Adipocyte (in vitro differentiated cells): ENCODE measurements around the gene BCAS3.
"Not testable (repeated sequence)": the region's sequence is repeated elsewhere in the genome, so short reads cannot be mapped to it uniquely, and the experiment has no call there.

ENCODE experiments used
- DNase-seq: peaks from one replicate; pipeline ENCODE4 v3.0.0-alpha.2; 2015; ENCODE audit warnings: low read depth
- H3K27me3 ChIP-seq: replicated peaks from 2 replicates; pipeline ENCODE4 v1.7.0; 2013; ENCODE audit warnings: mild to moderate bottlenecking, low read length, moderate library complexity; ENCODE audit not compliant: control insufficient read depth, insufficient read depth
- H3K36me3 ChIP-seq: 2 replicates; pipeline ENCODE4 v1.7.0; 2013; ENCODE audit warnings: low read length, mild to moderate bottlenecking, moderate library complexity; ENCODE audit not compliant: control insufficient read depth, insufficient read depth, severe bottlenecking
- H3K4me1 ChIP-seq: 2 replicates; pipeline ENCODE4 v1.7.0; 2013; ENCODE audit warnings: mild to moderate bottlenecking, low read length, moderate library complexity; ENCODE audit not compliant: control insufficient read depth, insufficient read depth
- H3K4me3 ChIP-seq: 2 replicates; pipeline ENCODE4 v1.7.0; 2013; ENCODE audit warnings: mild to moderate bottlenecking, low read length, moderate library complexity
- H3K9ac ChIP-seq: 2 replicates; pipeline ENCODE4 v1.7.0; 2013; ENCODE audit warnings: mild to moderate bottlenecking, low read length, moderate library complexity
- H3K9me3 ChIP-seq: 2 replicates; pipeline ENCODE4 v1.7.0; 2013; ENCODE audit warnings: mild to moderate bottlenecking, low read length, moderate library complexity; ENCODE audit not compliant: control insufficient read depth

BCAS3 gene

DNA sequence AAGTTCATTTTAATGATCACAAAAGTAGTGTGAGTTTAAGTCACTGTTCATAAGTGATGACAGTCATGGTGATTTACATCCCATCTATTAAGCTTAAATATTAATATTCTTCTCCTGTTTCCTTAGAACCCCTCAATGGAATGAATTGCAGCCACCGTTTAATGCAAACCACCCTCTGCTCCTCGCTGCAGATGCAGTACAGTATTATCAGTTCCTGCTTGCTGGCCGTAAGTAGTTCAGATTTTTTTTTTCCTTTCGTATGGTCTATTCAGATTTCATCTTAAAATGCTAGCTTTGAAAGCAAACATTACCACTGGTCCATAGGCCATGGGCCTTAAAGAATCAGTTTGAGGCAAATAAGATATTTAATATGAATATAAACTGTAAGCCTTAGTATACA, 363.0 kb downstream of the BCAS3 start:
- no peak for DNase-seq
- H3K36me3 ChIP-seq = no peaks in the 10 kb centered on the region
- H3K9me3 ChIP-seq = no peaks in the 10 kb centered on the region
- no peaks in the 10 kb centered on the region for H3K27me3 ChIP-seq
- no peak overlapping the region for H3K4me3 ChIP-seq
- no peak overlapping the region for H3K9ac ChIP-seq
- no peaks in the 10 kb centered on the region for H3K4me1 ChIP-seq

DNA sequence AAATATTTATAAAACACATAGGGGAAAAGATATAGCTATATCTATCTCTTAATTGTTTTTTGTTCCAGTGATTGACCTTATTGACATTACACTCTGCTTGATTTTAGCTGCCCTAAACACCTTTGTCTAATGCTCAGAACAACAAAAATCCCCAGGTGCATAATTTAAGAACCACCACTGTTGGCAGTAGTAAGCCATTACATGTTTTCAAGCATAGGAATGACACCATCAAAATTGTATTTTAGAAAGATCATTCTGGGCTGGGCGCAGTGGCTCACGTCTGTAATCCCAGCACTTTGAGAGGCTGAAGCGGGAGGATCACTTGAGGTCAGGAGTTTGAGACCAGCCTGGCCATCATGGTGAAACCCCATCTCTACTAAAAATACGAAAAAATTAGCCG, 364.7 kb downstream of the BCAS3 start:
- not testable (repeated sequence) for H3K27me3 ChIP-seq, H3K4me1 ChIP-seq, H3K36me3 ChIP-seq, H3K4me3 ChIP-seq, H3K9ac ChIP-seq, DNase-seq, H3K9me3 ChIP-seq

DNA sequence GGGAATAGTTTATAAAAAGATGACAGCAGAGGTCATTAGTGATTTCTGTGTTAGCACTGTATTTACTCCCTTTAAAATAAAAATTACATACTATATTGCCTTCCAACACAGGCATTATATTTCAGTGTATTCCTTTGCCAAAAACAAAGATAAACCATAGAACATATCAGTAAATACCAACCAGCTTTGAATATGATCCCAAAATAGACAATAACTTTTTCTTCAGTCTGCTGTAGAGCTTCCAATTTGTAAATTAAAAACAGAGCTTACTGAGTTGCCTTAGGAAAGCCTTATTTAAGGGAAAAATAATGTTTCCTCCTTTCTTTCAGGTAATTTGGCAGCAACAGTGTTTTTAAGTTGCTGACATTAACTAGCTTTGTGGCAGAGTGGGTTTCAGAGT, 369.9 kb downstream of the BCAS3 start:
- Histone ChIP-seq H3K4me1 (peaks cover 38% of the 10 kb centered on the region), H3K27me3 (no peaks in the 10 kb centered on the region), H3K9me3 (no peaks in the 10 kb centered on the region), H3K4me3 (no peak overlapping the region), H3K36me3 (no peaks in the 10 kb centered on the region), H3K9ac (no peak overlapping the region)
- DNase-seq = peak; percentile 27

DNA sequence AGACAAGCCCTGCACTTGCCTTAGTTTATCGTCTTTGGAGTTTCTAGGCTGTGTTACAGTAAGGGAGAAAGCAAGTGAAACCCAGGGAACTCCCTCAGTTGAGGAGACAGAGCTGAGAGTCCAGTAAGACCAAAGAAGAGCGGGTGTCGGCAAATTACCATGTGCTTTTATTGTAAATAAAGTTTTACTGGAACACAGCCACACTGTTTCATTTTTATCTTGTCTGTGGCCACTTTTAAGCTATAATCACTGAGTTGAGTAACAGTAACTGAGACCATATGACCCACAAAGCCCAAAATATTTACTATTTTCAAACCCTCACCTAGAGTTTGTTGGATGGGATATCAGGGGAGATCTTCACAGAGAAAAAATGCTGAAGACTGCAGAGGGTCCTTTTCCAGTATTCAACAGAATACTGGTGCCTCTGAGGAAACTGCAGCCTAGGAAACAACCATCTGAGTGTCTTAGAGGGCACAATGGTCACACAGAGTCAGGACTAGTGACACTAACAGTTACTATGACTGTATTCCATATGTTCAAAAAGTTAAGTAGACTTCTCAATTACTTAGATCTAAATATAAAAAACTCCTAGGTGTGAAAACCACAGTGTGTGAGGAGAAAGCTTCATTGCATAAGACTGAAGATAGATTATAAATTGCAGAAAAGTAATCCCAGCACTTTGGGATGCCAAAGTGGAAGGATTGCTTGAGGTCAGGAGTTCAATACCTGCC, 370.9 kb downstream of the BCAS3 start:
- Histone ChIP-seq H3K9me3 (no peaks in the 10 kb centered on the region), H3K36me3 (no peaks in the 10 kb centered on the region), H3K4me1 (peaks cover 38% of the 10 kb centered on the region), H3K9ac (no peak overlapping the region), H3K4me3 (no peak overlapping the region), H3K27me3 (no peaks in the 10 kb centered on the region)
- no peak for DNase-seq

DNA sequence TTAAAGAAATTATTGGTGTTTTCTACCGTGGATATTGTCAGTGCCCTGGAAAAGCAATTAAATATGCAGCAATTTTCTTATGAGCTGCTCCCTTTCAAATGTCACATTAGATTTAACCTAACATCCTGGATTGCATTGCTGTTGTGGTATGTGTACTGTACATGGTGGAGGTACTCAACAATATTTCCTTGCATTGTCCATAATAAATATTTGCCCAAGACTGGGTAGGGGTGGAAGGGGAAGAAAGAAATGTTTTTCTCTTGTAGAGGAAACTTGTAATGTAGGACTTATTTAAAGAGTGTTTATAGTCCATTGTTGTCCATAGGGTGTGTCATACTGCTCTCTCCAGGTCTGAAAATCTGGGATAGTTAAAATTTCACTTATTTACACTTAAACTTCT, 375.8 kb downstream of the BCAS3 start:
- Histone ChIP-seq H3K4me1 (peaks cover 25% of the 10 kb centered on the region), H3K27me3 (no peaks in the 10 kb centered on the region), H3K9me3 (no peaks in the 10 kb centered on the region), H3K9ac (no peak overlapping the region), H3K36me3 (no peaks in the 10 kb centered on the region), H3K4me3 (no peak overlapping the region)
- DNase-seq = no peak

DNA sequence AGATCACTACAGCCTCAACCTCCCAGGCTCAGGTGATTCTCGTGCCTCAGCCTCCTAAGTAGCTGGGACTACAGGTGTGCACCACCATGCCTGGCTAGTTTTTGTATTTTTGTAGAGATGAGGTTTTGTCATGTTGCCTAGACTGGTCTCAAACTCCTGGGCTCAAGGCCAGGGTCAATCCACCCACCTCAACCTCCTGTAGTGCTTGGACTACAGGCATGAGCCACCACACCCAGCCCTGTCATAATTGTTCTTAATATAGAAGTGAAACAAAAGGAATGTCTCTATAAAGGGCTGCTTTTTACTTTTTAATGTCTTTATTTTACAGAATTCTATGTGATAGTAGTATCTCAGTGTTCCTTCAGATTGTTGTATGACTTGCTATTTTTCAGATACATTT, 376.8 kb downstream of the BCAS3 start:
- Histone ChIP-seq H3K36me3 (no peaks in the 10 kb centered on the region), H3K4me3 (no peak overlapping the region), H3K4me1 (peaks cover 20% of the 10 kb centered on the region), H3K9me3 (no peaks in the 10 kb centered on the region), H3K9ac (no peak overlapping the region), H3K27me3 (no peaks in the 10 kb centered on the region)
- DNase-seq = peak; percentile 17

DNA sequence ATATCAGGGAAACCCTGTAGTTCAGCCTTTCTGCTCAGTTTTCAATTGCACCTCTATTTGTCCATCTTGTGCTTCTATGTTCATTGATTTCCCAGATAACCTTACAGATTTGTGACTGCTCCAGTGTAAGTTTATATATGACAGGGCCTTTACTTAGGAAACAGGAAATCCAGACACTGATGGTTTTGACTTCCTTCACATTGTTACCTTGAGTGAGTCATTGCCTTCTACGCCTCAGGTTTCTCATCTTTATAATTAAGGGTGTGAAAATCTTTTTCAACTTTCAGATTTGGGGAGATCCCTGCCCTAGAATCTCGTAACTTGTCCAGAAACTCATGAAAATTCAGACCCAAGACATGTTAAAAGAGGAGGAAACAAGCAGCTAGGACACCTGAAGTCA, 379.6 kb downstream of the BCAS3 start:
- H3K4me1 ChIP-seq = no peaks in the 10 kb centered on the region
- no peak for DNase-seq
- H3K36me3 ChIP-seq = no peaks in the 10 kb centered on the region

DNA sequence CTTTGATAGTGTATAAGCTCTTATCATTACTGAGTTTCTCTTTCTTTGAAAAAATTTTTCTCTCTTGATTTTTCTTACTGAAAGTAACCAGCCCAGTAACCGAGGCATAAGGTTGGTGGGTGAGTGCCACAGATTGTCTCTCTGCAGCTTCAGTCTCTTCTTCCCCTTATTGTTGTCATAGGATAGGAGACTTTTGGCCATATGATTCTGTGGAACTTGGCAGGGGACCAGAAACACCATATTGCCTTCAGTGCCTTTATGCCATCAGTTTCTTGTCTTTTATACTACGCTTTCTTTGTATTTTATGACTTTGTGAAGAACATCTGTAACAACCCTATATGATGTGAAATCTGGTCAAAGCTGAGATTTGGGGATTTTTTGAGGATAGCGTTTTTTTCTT, 380.4 kb downstream of the BCAS3 start:
- no peaks in the 10 kb centered on the region for H3K36me3 ChIP-seq
- no peaks in the 10 kb centered on the region for H3K9me3 ChIP-seq
- DNase-seq = no peak

More for the DNA sequence above, 379.6 kb downstream of the BCAS3 start:
- Histone ChIP-seq H3K9ac (no peak overlapping the region), H3K9me3 (no peaks in the 10 kb centered on the region), H3K27me3 (no peaks in the 10 kb centered on the region), H3K4me3 (no peak overlapping the region)

DNA sequence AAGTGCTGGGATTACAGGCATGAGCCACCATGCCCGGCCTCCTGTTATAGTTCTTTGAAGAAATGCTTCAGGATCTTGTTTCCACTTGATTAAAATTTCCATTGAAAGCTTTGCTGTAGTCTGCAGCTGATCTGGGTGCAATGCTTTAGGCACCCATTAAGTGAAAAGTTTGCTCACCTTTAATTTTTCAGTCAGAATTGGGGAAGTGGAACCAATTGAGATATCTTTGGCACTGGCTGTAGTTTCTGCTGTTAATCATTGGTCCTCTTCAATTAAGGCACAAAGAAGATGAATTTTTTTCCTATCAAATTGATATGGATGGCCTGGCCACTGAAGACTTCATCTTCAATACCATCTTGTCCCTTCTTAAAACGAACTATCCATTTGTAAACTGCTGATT, 385.9 kb downstream of the BCAS3 start:
- DNase-seq = no peak
- Histone ChIP-seq H3K4me3 (no peak overlapping the region), H3K9me3 (no peaks in the 10 kb centered on the region), H3K4me1 (peaks cover 17% of the 10 kb centered on the region), H3K36me3 (no peaks in the 10 kb centered on the region), H3K27me3 (no peaks in the 10 kb centered on the region), H3K9ac (no peak overlapping the region)

More for the DNA sequence above, 380.4 kb downstream of the BCAS3 start:
- Histone ChIP-seq H3K27me3 (no peaks in the 10 kb centered on the region), H3K4me3 (no peak overlapping the region), H3K9ac (no peak overlapping the region), H3K4me1 (no peaks in the 10 kb centered on the region)

DNA sequence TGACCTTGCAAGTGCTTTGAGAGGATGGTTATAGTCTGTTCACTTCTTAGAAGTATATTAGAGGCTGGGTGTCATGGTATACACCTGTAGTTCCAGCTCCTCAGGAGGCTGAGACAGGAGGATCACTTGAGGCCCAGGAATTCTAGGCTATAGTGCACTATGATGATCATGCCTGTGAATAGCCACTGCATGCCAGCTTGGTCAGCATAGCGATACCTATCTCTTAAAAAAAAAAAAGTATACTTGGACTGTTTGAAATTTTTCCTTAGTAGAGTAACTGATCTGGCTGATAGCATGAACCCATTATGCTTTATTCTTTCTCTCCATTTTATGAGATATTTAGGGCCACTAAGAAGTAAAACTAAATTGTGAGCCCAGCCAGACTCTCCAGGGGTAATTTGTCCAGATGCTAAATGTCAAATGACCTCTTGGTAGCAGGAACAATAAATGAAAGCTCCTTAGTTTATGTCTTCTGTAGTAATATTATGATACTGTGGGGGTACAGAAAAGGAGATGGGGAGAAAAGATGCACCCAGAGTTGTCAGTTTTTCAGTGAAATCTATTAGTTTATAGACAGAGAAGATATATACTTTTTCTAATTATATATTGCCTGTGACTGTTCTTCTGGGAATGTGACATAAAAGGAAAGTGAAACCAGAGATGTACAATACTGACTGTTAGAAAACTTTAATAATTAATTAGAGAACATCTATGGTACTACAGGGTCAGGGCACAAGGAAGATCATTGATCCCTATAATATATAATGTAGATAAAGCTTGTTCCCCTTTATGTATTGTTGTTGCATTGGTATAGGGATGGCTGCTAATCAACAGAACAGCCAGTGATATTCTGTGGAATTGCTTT, 386.7 kb downstream of the BCAS3 start:
- peaks cover 17% of the 10 kb centered on the region for H3K4me1 ChIP-seq

DNA sequence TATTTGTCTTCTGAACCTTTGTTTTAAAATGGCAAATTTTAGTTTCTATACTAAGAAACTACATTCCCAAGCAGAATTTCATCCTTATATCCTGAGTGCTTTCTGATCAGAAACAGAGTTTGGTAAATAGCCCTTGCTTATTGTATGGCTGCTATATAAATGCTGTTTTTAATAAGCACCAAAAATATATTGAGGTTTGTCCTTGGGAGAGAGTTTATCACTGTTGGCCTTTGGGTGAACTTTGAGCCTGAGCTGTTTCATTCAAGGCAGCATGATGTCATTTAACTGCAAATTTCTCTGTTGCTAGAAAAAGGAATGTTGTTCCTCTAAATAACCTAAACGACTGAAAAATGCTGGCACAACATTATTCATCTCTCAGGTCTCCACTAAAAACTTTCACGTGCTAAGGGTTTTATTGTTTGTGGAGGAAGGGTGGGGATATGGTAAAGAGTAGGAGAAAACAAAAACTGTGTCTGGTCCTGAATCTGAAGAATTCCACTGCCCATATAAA, 387.7 kb downstream of the BCAS3 start:
- Histone ChIP-seq H3K4me1 (peaks cover 17% of the 10 kb centered on the region), H3K4me3 (no peak overlapping the region), H3K9ac (no peak overlapping the region), H3K27me3 (no peaks in the 10 kb centered on the region), H3K36me3 (no peaks in the 10 kb centered on the region), H3K9me3 (no peaks in the 10 kb centered on the region)
- DNase-seq = peak; percentile 70

More for the DNA sequence above, 386.7 kb downstream of the BCAS3 start:
- Histone ChIP-seq H3K36me3 (no peaks in the 10 kb centered on the region), H3K27me3 (no peaks in the 10 kb centered on the region), H3K4me3 (no peak overlapping the region), H3K9me3 (no peaks in the 10 kb centered on the region), H3K9ac (no peak overlapping the region)
- DNase-seq = peak; percentile 27
